HG02973 (cell line): ENCODE data around the gene OR8K5.
"Not testable (repeated sequence)": the region's sequence is repeated elsewhere in the genome, so short reads cannot be mapped to it uniquely, and the experiment has no call there.

ENCODE experiments used
- ATAC-seq: cut with Tn5 transposase; IDR thresholded peaks from one replicate; pipeline ENCODE4 v1.9.1; 2021; ENCODE audit warnings: moderate library complexity; ENCODE audit not compliant: unreplicated experiment

Gene OR8K5

GRCh38 chr11:56160217-56160616 is at the start of gene OR8K5:
Gene OR8K5, minus strand, starts transcription at chr11:56160317. Its CDS starts 0 bp downstream, at chr11:56160317.
- ATAC-seq = no peak

- ATAC-seq = no peak
These were observed 47.7 kb upstream of the OR8K5 start for GRCh38 chr11:56207790-56208189.

GRCh38 chr11:56197367-56197766 is 37.2 kb upstream of the OR8K5 start:
- ATAC-seq = no peak

GRCh38 chr11:56196705-56197104 is 36.6 kb upstream of the OR8K5 start:
- ATAC-seq = no peak

GRCh38 chr11:56188602-56189001 is 28.5 kb upstream of the OR8K5 start:
- no peak for ATAC-seq

GRCh38 chr11:56183459-56183858 is 23.3 kb upstream of the OR8K5 start:
- no peak for ATAC-seq

GRCh38 chr11:56176318-56176717 is 16.2 kb upstream of the OR8K5 start, which contains the start of gene OR5J2:
Gene OR5J2, plus strand, starts transcription at chr11:56176618. Its CDS starts 0 bp downstream, at chr11:56176618.
- no peak for ATAC-seq

- no peak for ATAC-seq
These were observed 12.2 kb upstream of the OR8K5 start for GRCh38 chr11:56172256-56172830.

GRCh38 chr11:56163804-56164203 is 3.7 kb upstream of the OR8K5 start:
- ATAC-seq = no peak

- ATAC-seq = no peak
These were observed 7.8 kb downstream of the OR8K5 start for GRCh38 chr11:56152333-56152732.

- no peak for ATAC-seq
These were observed 8.7 kb downstream of the OR8K5 start for GRCh38 chr11:56151376-56151775.

GRCh38 chr11:56143681-56144080 is 16.4 kb downstream of the OR8K5 start:
- not testable (repeated sequence) for ATAC-seq

- ATAC-seq = no peak
These were observed 19.9 kb downstream of the OR8K5 start, which contains the start of gene OR8J3 for GRCh38 chr11:56140151-56140661. Gene OR8J3, minus strand, starts transcription at chr11:56140201. Its CDS starts 2,483 bp downstream, at chr11:56137718.

- ATAC-seq = no peak
These were observed 38.0 kb downstream of the OR8K5 start, which contains the start of gene OR8H3 for GRCh38 chr11:56122073-56122472. Gene OR8H3, plus strand, starts transcription at chr11:56122373. Its CDS starts 0 bp downstream, at chr11:56122373.
